ENCODE results near the gene HIC1. TPM values are rescaled to one million over a fixed set of nuclear protein-coding genes. Genes with fewer than 3 reads are reported as not detected.

Gene HIC1
- total and polyA plus RNA-seq, 9 of the 15 experiments (the other 6 are each of a cell fraction or from before 2014, with no cell fraction given) = 0.01 to 2.5 (median 0.18) TPM

GRCh38 chr17:2025622-2026309 lies 29.1 kb upstream of the HIC1 start:
- POLR2A ChIA-PET = interaction anchor here (0.8 kb wide), 1 partner anchor 13 kb away, joined by 4 read pairs; no protein-coding TSS in a partner anchor
- BruUV-seq (replicated peaks) = no TSS peak
- peak; percentile 18 for ATAC-seq
- TF ChIP-seq SP1 (CRISPR knock-in tag; IDR thresholded peaks at IDR 0.05) (no peak), CTCF (IDR thresholded peaks at IDR 0.05 in 2 of 3, conservative IDR thresholded peaks at IDR 0.05 in 1 of 3; ENCODE audit: insufficient read depth in 2 of 3, low read depth in 1 of 3, low read length in 3 of 3) (peak; percentile 54 to 59 (median 56)), RAD21 (CRISPR knock-in tag; conservative IDR thresholded peaks at IDR 0.05 in 1 of 2, IDR thresholded peaks at IDR 0.05 in 1 of 2) (peak; percentile 57 to 67), POLR2G (IDR thresholded peaks at IDR 0.05; ENCODE audit: low read depth, low read length) (no peak), GTF2E2 (tag; IDR thresholded peaks at IDR 0.05) (no peak), ZFP30 (CRISPR knock-in tag; IDR thresholded peaks at IDR 0.05; ENCODE audit: borderline replicate concordance) (no peak)
- TF ChIP-seq, protein P1, sequence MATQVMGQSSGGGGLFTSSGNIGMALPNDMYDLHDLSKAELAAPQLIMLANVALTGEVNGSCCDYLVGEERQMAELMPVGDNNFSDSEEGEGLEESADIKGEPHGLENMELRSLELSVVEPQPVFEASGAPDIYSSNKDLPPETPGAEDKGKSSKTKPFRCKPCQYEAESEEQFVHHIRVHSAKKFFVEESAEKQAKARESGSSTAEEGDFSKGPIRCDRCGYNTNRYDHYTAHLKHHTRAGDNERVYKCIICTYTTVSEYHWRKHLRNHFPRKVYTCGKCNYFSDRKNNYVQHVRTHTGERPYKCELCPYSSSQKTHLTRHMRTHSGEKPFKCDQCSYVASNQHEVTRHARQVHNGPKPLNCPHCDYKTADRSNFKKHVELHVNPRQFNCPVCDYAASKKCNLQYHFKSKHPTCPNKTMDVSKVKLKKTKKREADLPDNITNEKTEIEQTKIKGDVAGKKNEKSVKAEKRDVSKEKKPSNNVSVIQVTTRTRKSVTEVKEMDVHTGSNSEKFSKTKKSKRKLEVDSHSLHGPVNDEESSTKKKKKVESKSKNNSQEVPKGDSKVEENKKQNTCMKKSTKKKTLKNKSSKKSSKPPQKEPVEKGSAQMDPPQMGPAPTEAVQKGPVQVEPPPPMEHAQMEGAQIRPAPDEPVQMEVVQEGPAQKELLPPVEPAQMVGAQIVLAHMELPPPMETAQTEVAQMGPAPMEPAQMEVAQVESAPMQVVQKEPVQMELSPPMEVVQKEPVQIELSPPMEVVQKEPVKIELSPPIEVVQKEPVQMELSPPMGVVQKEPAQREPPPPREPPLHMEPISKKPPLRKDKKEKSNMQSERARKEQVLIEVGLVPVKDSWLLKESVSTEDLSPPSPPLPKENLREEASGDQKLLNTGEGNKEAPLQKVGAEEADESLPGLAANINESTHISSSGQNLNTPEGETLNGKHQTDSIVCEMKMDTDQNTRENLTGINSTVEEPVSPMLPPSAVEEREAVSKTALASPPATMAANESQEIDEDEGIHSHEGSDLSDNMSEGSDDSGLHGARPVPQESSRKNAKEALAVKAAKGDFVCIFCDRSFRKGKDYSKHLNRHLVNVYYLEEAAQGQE (IDR thresholded peaks at IDR 0.05; ENCODE audit: borderline replicate concordance) = peak; percentile 44; the same call in 1 of the 2 replicates
- TF ChIP-seq, protein P1 (CRISPR knock-in tag; IDR thresholded peaks at IDR 0.05; ENCODE audit: low read depth) = no peak
- TF ChIP-seq, protein P2, sequence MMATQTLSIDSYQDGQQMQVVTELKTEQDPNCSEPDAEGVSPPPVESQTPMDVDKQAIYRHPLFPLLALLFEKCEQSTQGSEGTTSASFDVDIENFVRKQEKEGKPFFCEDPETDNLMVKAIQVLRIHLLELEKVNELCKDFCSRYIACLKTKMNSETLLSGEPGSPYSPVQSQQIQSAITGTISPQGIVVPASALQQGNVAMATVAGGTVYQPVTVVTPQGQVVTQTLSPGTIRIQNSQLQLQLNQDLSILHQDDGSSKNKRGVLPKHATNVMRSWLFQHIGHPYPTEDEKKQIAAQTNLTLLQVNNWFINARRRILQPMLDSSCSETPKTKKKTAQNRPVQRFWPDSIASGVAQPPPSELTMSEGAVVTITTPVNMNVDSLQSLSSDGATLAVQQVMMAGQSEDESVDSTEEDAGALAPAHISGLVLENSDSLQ (IDR thresholded peaks at IDR 0.05) = peak; percentile 72

More at GRCh38 chr17:2025622-2026309, 29.1 kb upstream of the HIC1 start:
- DNase-seq (ENCODE audit: extremely low read depth in 1 of 4, low spot score in 3 of 4) (peak; percentile 48 to 59 (median 53)), FAIRE-seq (no peak)
- H3K4me2 ChIP-seq (ENCODE audit: insufficient read depth, low read length) = peak overlapping the region; percentile 62
- peaks cover 0 to 29% of the 10 kb centered on the region in 2 experiments; a peak in 2 of 5 replicates for H3K27me3 ChIP-seq (ENCODE audit: control insufficient read depth in 2 of 2, insufficient read depth in 2 of 2, low read length in 2 of 2)
- H3K9me1 ChIP-seq (ENCODE audit: control insufficient read depth, insufficient read depth, low read length) = no peaks in the 10 kb centered on the region
- peak overlapping the region in 1 of 2 experiments; percentile 26; a peak in 1 of 4 replicates for H3K9ac ChIP-seq (ENCODE audit: insufficient read depth in 1 of 2, low read depth in 2 of 2, low read length in 2 of 2)
- H3K4me3 ChIP-seq = peak overlapping the region; percentile 38
- 17% methylated on average over 12 of the region's 55 CpGs for WGBS (ENCODE audit: insufficient coverage, low coverage, missing lambda C conversion rate)
- peak overlapping the region; percentile 70 for H2AFZ ChIP-seq (ENCODE audit: low read depth, low read length)
- no peaks in the 10 kb centered on the region for H3K9me3 ChIP-seq (replicated peaks; ENCODE audit: control insufficient read depth, insufficient read depth, low read depth, low read length)
- in situ Hi-C loops (cut with MboI) (no loop called here), intact Hi-C loops (cut with micrococcal nuclease) (no loop called here)
- H3K27ac ChIP-seq (ENCODE audit: extremely low read depth, low read depth, low read length) = no peak overlapping the region
- CTCF ChIA-PET (ENCODE audit: low intra/inter-chr PET ratio) = interaction anchor here (1.3 kb wide), 1 partner anchor 117 kb away, joined by 4 read pairs; no protein-coding TSS in a partner anchor
- no peaks in the 10 kb centered on the region for H3K36me3 ChIP-seq (ENCODE audit: control insufficient read depth, insufficient read depth, low read length)
- peaks cover 6 to 44% of the 10 kb centered on the region in 2 experiments; a peak in 3 of 5 replicates for H3K4me1 ChIP-seq (replicated peaks in 1 of 2; ENCODE audit: control insufficient read depth in 2 of 2, insufficient read depth in 2 of 2, low read length in 2 of 2)
- H4K20me1 ChIP-seq (replicated peaks; ENCODE audit: control insufficient read depth, insufficient read depth, low read length) = peaks cover 2% of the 10 kb centered on the region; the same call in 1 of the 2 replicates
- peaks cover 8% of the 10 kb centered on the region; the same call in 2 of the 3 replicates for H3K79me2 ChIP-seq (ENCODE audit: control insufficient read depth, insufficient read depth, low read length)

Data from K562 (cell line).